Caco-2 (cell line): ENCODE data around the gene TAP1. TPM values are rescaled to one million over a fixed set of nuclear protein-coding genes. Genes with fewer than 3 reads are reported as not detected.

ENCODE experiments used
- BruUV-seq: library from RNA; stranded (reverse); fragments of 400-500 nt; replicated peaks from 2 replicates; lab custom pipeline; 2021; lab: Mats Ljungman, UMichigan
- CTCF ChIA-PET: fragments of 300-600 bp; sonication (Branson Sonifier 250); formaldehyde crosslinking; loops from one replicate; lab custom pipeline; 2022; ENCODE audit warnings: antibody characterized with exemption; lab: Charles Lee
- POLR2A ChIA-PET: fragments of 300-600 bp; sonication (Branson Sonifier 250); formaldehyde crosslinking; loops from one replicate; lab custom pipeline; 2022; ENCODE audit warnings: antibody characterized with exemption; lab: Charles Lee
- DNase-seq, 2 experiments: peaks; one replicate each; pipeline versions ENCODE4 v3.0.0 to v3.0.0-alpha.2; 2020 to 2022
- H3K27me3 ChIP-seq: replicated peaks from 2 replicates; pipeline ENCODE4 v1.6.0; 2011; ENCODE audit warnings: low read length; ENCODE audit not compliant: control insufficient read depth, insufficient read depth
- H3K36me3 ChIP-seq: 2 replicates; pipeline ENCODE4 v1.5.1; 2011; ENCODE audit warnings: low read length; ENCODE audit not compliant: control insufficient read depth, insufficient read depth
- H3K4me1 ChIP-seq: fragments of 250-450 bp; sonication (Bioruptor Pico); 2 replicates; pipeline ENCODE4 v1.5.1; 2020; ENCODE audit warnings: mild to moderate bottlenecking
- H3K4me3 ChIP-seq: 2 replicates; pipeline ENCODE4 v1.5.1; 2011; ENCODE audit warnings: low read depth, mild to moderate bottlenecking, control low read depth, low read length
- H3K9me3 ChIP-seq: fragments of 250-450 bp; sonication (Bioruptor Pico); 2 replicates; pipeline ENCODE4 v1.5.1; 2020; ENCODE audit warnings: mild to moderate bottlenecking, moderate library complexity
- H3K27ac Mint-ChIP-seq: one replicate; pipeline ENCODE4 v1.8.0; 2022; ENCODE audit warnings: mixed read lengths; ENCODE audit not compliant: unreplicated experiment
- H3K27me3 Mint-ChIP-seq: one replicate; pipeline ENCODE4 v1.8.0; 2022; ENCODE audit warnings: mixed read lengths; ENCODE audit not compliant: insufficient read depth, unreplicated experiment
- H3K36me3 Mint-ChIP-seq: one replicate; pipeline ENCODE4 v1.8.0; 2022; ENCODE audit warnings: mild to moderate bottlenecking, mixed read lengths; ENCODE audit not compliant: insufficient read depth, unreplicated experiment
- H3K4me1 Mint-ChIP-seq: one replicate; pipeline ENCODE4 v1.8.0; 2022; ENCODE audit warnings: low read depth, mixed read lengths; ENCODE audit not compliant: unreplicated experiment
- H3K4me3 Mint-ChIP-seq: one replicate; pipeline ENCODE4 v1.8.0; 2022; ENCODE audit warnings: mild to moderate bottlenecking, moderate library complexity, mixed read lengths; ENCODE audit not compliant: unreplicated experiment
- H3K9me3 Mint-ChIP-seq: one replicate; pipeline ENCODE4 v1.8.0; 2022; ENCODE audit warnings: mixed read lengths; ENCODE audit not compliant: unreplicated experiment
- CTCF ChIP-seq, 2 experiments: fragments of 200-600 bp in 1 of 2; IDR thresholded peaks; 1 replicate in 1 of 2; 2 replicates in 1 of 2; pipeline versions ENCODE4 v1.5.1 to v1.8.0; 2011 to 2022; ENCODE audit warnings: antibody characterized with exemption in 1 of 2, control low read depth in 1 of 2, inconsistent platforms in 1 of 2, low read depth in 1 of 2, low read length in 1 of 2, mild to moderate bottlenecking in 1 of 2, moderate library complexity in 1 of 2; ENCODE audit not compliant: insufficient read depth in 1 of 2, severe bottlenecking in 1 of 2, unreplicated experiment in 1 of 2
- intact Hi-C: fragments of 100-400 bp; cut with micrococcal nuclease; formaldehyde crosslinking; loops from one replicate; pipeline ENCODE4 v1.10.0; 2022; ENCODE audit not compliant: unreplicated experiment
- total RNA-seq: library from RNA; stranded (reverse); gene quantifications from 2 replicates; pipeline ENCODE4 v1.2.3, GENCODE V29; 2022

TAP1 gene
- total RNA-seq, 1 experiment from 2014 or later = 3.7 TPM

GRCh38 chr6:32847795-32848194, 5.7 kb downstream of the TAP1 start:
- no peaks in the 10 kb centered on the region for H3K9me3 Mint-ChIP-seq
- Histone ChIP-seq H3K4me3 (no peak overlapping the region), H3K27me3 (peaks cover 1% of the 10 kb centered on the region), H3K36me3 (no peaks in the 10 kb centered on the region), H3K4me1 (no peaks in the 10 kb centered on the region; the same call in 1 of the 2 replicates), H3K9me3 (no peaks in the 10 kb centered on the region)
- TF ChIP-seq CTCF (IDR thresholded peaks at IDR 0.05; ENCODE audit: insufficient read depth in 1 of 2, low read depth in 1 of 2, low read length in 1 of 2, severe bottlenecking in 1 of 2, unreplicated experiment in 1 of 2) = no peak
- BruUV-seq = no TSS peak
- DNase-seq = no peak
- ChIA-PET POLR2A (no interaction called here), CTCF (no interaction called here)
- H3K27me3 Mint-ChIP-seq = peaks cover 16% of the 10 kb centered on the region
- H3K4me1 Mint-ChIP-seq = peaks cover 5% of the 10 kb centered on the region
- intact Hi-C loops = no loop called here
- H3K36me3 Mint-ChIP-seq = peaks cover 11% of the 10 kb centered on the region
- H3K27ac Mint-ChIP-seq = no peak overlapping the region
- H3K4me3 Mint-ChIP-seq = no peak overlapping the region

DNA sequence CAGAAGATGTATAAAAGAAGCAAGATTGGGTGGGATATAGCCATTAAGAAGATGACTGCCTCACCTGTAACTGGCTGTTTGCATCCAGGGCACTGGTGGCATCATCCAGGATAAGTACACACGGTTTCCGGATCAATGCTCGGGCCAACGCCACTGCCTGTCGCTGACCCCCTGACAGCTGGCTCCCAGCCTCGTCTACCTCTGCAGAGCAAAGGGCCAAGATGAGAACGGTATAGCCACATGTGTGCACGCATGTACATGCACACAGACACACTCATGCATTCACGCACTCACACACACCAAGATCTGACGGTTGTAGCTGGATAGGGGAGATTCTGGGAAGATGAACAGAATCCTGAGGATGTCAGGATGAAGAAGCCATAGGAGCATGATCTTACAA, 6.5 kb downstream of the TAP1 start:
- intact Hi-C loops = no loop called here
- H3K27me3 Mint-ChIP-seq = peaks cover 16% of the 10 kb centered on the region
- H3K36me3 ChIP-seq = no peaks in the 10 kb centered on the region
- DNase-seq = no peak
- H3K4me1 Mint-ChIP-seq = peaks cover 5% of the 10 kb centered on the region
- CTCF ChIA-PET = no interaction called here
- BruUV-seq = no TSS peak
- peaks cover 11% of the 10 kb centered on the region for H3K36me3 Mint-ChIP-seq
- H3K4me3 Mint-ChIP-seq = no peak overlapping the region
- no peak overlapping the region for H3K4me3 ChIP-seq
- H3K4me1 ChIP-seq = no peaks in the 10 kb centered on the region; the same call in 1 of the 2 replicates
- POLR2A ChIA-PET = no interaction called here
- no peaks in the 10 kb centered on the region for H3K9me3 Mint-ChIP-seq
- no peaks in the 10 kb centered on the region for H3K9me3 ChIP-seq
- TF ChIP-seq CTCF (IDR thresholded peaks at IDR 0.05; ENCODE audit: insufficient read depth in 1 of 2, low read depth in 1 of 2, low read length in 1 of 2, severe bottlenecking in 1 of 2, unreplicated experiment in 1 of 2) = no peak
- H3K27me3 ChIP-seq = peaks cover 1% of the 10 kb centered on the region
- H3K27ac Mint-ChIP-seq = no peak overlapping the region

DNA sequence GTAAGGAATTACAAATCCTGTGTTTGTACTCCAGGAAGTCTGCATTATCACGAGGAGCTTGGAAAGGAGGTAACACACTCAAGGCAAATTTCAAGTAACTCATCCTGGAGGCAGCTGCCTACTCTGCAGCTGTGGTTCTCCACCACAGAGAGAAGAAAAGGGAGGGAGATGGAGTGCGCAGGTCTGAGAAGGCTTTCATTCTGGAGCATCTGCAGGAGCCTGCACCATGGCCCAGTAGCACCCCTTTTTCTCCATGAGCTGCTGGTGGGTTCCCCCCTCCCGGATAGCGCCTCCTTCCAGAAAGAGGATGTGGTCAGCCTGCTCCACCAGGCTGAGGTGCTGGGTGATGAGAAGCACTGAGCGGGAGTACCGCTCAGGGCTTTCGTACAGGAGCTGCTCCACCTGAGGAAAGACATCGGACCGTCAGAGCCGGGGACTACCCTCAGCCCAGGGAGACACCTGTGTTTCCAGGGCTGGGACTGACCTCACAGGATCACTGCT, 8.1 kb downstream of the TAP1 start:
- Histone ChIP-seq H3K4me3 (no peak overlapping the region), H3K27me3 (no peaks in the 10 kb centered on the region; the same call in 1 of the 2 replicates), H3K9me3 (no peaks in the 10 kb centered on the region), H3K4me1 (no peaks in the 10 kb centered on the region; the same call in 1 of the 2 replicates), H3K36me3 (no peaks in the 10 kb centered on the region)
- peaks cover 5% of the 10 kb centered on the region for H3K4me1 Mint-ChIP-seq
- DNase-seq = no peak
- no peak overlapping the region for H3K27ac Mint-ChIP-seq
- TF ChIP-seq CTCF (IDR thresholded peaks at IDR 0.05; ENCODE audit: insufficient read depth in 1 of 2, low read depth in 1 of 2, low read length in 1 of 2, severe bottlenecking in 1 of 2, unreplicated experiment in 1 of 2) = no peak
- no peaks in the 10 kb centered on the region for H3K9me3 Mint-ChIP-seq
- no peak overlapping the region for H3K4me3 Mint-ChIP-seq
- H3K36me3 Mint-ChIP-seq = peaks cover 11% of the 10 kb centered on the region
- intact Hi-C loops = no loop called here
- ChIA-PET POLR2A (interaction anchor here (0.7 kb wide), 1 partner anchor 126 kb away, joined by 4 read pairs; no protein-coding TSS in a partner anchor), CTCF (interaction anchor here (1.6 to 1.7 kb wide), 2 partner anchors 8 to 23 kb away, joined by 10 to 14 read pairs; partner anchors contain the start of genes PSMB9 and TAP1)
- BruUV-seq = no TSS peak
- peaks cover 10% of the 10 kb centered on the region for H3K27me3 Mint-ChIP-seq
